Calu3 (cell line): Measurements from ENCODE around the gene MAP2K2. TPM values are rescaled to one million over a fixed set of nuclear protein-coding genes. Genes with fewer than 3 reads are reported as not detected.

Source experiments
- BruUV-seq: library from RNA; stranded (reverse); fragments of 400-500 nt; replicated peaks from 2 replicates; lab custom pipeline; 2021; lab: Mats Ljungman, UMichigan
- CTCF ChIA-PET: fragments of 300-600 bp; sonication (Branson Sonifier 250); formaldehyde crosslinking; loops from one replicate; lab custom pipeline; 2022; ENCODE audit warnings: antibody characterized with exemption; lab: Charles Lee
- DNase-seq: peaks from one replicate; pipeline ENCODE4 v3.0.0; 2022
- H3K27ac Mint-ChIP-seq: one replicate; pipeline ENCODE4 v1.8.0; 2022; ENCODE audit warnings: mixed read lengths; ENCODE audit not compliant: unreplicated experiment
- H3K27me3 Mint-ChIP-seq: one replicate; pipeline ENCODE4 v1.8.0; 2022; ENCODE audit warnings: mixed read lengths; ENCODE audit not compliant: unreplicated experiment
- H3K36me3 Mint-ChIP-seq: one replicate; pipeline ENCODE4 v1.8.0; 2022; ENCODE audit warnings: mild to moderate bottlenecking, moderate library complexity, mixed read lengths; ENCODE audit not compliant: insufficient read depth, unreplicated experiment
- H3K4me1 Mint-ChIP-seq: one replicate; pipeline ENCODE4 v1.8.0; 2022; ENCODE audit warnings: mild to moderate bottlenecking, low read depth, mixed read lengths; ENCODE audit not compliant: unreplicated experiment
- H3K4me3 Mint-ChIP-seq: one replicate; pipeline ENCODE4 v1.8.0; 2022; ENCODE audit warnings: mild to moderate bottlenecking, low read depth, moderate library complexity, mixed read lengths; ENCODE audit not compliant: unreplicated experiment
- H3K9me3 Mint-ChIP-seq: one replicate; pipeline ENCODE4 v1.8.0; 2022; ENCODE audit warnings: low read depth, mixed read lengths; ENCODE audit not compliant: unreplicated experiment
- intact Hi-C: fragments of 100-400 bp; cut with micrococcal nuclease; formaldehyde crosslinking; loops from one replicate; pipeline ENCODE4 v1.10.0; 2022; ENCODE audit not compliant: unreplicated experiment
- total RNA-seq: library from RNA; stranded (reverse); gene quantifications from 2 replicates; pipeline ENCODE4 v1.2.3, GENCODE V29; 2022
- TF ChIP-seq, protein P1 (sequence below): fragments of 200-600 bp; IDR thresholded peaks from one replicate; pipeline ENCODE4 v1.8.0; 2022; ENCODE audit warnings: antibody characterized with exemption; ENCODE audit not compliant: unreplicated experiment

MAP2K2 gene
- total RNA-seq, 1 experiment from 2014 or later, result 114 TPM

- BruUV-seq, result no TSS peak
- TF ChIP-seq, protein P1, sequence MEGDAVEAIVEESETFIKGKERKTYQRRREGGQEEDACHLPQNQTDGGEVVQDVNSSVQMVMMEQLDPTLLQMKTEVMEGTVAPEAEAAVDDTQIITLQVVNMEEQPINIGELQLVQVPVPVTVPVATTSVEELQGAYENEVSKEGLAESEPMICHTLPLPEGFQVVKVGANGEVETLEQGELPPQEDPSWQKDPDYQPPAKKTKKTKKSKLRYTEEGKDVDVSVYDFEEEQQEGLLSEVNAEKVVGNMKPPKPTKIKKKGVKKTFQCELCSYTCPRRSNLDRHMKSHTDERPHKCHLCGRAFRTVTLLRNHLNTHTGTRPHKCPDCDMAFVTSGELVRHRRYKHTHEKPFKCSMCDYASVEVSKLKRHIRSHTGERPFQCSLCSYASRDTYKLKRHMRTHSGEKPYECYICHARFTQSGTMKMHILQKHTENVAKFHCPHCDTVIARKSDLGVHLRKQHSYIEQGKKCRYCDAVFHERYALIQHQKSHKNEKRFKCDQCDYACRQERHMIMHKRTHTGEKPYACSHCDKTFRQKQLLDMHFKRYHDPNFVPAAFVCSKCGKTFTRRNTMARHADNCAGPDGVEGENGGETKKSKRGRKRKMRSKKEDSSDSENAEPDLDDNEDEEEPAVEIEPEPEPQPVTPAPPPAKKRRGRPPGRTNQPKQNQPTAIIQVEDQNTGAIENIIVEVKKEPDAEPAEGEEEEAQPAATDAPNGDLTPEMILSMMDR, result no peak
- Mint-ChIP-seq H3K4me1 (peaks cover 21% of the 10 kb centered on the region), H3K4me3 (peak overlapping the region; percentile 91), H3K27me3 (no peaks in the 10 kb centered on the region), H3K27ac (peak overlapping the region; percentile 92), H3K9me3 (no peaks in the 10 kb centered on the region), H3K36me3 (peaks cover 15% of the 10 kb centered on the region)
- CTCF ChIA-PET, result no interaction called here
- intact Hi-C loops, result no loop called here
- no peak for DNase-seq
Observed at GRCh38 chr19:4122480-4122879, 1.4 kb downstream of the MAP2K2 start.

DNA sequence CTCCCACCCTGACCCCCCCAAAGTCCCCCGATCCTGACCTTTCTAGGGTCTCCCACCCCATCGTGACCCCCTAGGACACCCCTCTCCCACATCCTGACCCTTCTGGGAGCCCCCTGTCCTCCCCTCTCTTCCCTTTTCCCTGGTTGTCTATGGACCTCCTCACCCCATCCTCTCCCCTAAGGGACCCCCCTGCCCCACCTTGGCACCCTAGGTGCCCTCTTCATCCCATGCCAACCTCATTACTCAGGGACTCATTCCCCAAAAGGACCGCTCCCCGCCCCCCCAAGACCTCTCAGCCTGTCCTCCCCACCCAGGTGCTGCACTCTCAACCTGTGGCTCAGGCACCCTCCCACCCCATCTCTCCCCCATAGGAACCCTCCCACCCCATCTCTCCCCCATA is 2.1 kb downstream of the MAP2K2 start:
- intact Hi-C loops, result no loop called here
- CTCF ChIA-PET, result no interaction called here
- H3K9me3 Mint-ChIP-seq, result no peaks in the 10 kb centered on the region
- DNase-seq, result no peak
- H3K36me3 Mint-ChIP-seq, result peaks cover 15% of the 10 kb centered on the region
- no peak overlapping the region for H3K27ac Mint-ChIP-seq
- H3K4me3 Mint-ChIP-seq, result no peak overlapping the region
- no peaks in the 10 kb centered on the region for H3K27me3 Mint-ChIP-seq
- BruUV-seq, result no TSS peak
- TF ChIP-seq, protein P1, result no peak
- H3K4me1 Mint-ChIP-seq, result peaks cover 21% of the 10 kb centered on the region

DNA sequence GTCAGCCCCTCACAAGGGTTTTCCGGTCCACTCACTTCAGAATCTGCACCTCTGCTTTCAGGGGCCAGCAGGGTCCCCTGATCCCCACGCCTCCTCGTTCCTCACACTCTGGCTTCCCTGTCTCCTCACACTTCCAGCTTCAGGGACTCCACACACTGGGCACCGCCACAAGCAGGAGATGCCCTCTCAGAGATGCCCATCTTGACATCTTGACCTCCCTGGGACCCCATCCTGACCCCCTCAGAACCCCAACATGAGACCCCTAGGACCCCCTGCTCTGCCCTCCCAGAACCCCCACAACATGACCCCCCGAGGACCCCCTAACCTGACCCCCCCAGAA is 2.7 kb downstream of the MAP2K2 start:
- CTCF ChIA-PET, result no interaction called here
- Mint-ChIP-seq H3K36me3 (peaks cover 15% of the 10 kb centered on the region), H3K4me1 (peaks cover 21% of the 10 kb centered on the region), H3K9me3 (no peaks in the 10 kb centered on the region), H3K4me3 (no peak overlapping the region), H3K27ac (no peak overlapping the region), H3K27me3 (no peaks in the 10 kb centered on the region)
- BruUV-seq, result no TSS peak
- DNase-seq, result no peak
- intact Hi-C loops, result no loop called here
- TF ChIP-seq, protein P1, result no peak

DNA sequence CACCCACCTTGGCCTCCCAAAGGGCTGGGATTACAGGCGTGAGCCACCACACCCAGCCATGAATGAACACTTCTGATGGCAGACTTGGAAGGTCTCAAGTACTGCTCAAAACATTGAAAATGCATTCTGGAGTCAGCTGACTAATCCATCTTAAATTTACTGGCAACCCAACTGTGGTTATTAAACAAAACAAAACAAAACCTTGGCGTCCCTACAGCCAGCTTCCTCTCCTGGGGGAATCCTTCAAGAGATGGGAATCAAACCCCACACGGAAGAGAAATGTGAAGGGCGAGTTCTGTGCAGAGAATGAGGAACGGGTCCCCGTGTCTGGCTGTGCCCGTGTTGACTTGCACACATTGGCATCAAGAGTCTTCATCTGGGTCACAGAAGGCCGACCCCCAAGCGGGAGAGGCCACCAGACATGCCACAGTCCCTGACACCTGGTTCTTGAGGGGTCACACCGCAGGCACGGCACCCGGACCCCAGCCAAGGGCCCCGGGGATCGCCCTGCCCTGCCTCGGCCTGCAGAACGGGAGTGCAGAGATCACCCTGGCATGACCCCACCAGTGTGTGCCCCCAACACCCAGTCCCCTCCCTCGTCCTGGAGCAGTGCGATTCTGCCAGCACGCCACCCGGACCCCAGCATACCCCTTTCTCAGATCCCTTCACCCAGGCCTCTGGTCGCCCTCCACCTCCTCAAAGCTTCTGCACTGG is 3.2 kb downstream of the MAP2K2 start:
- H3K9me3 Mint-ChIP-seq, result no peaks in the 10 kb centered on the region
- peaks cover 15% of the 10 kb centered on the region for H3K36me3 Mint-ChIP-seq
- CTCF ChIA-PET, result no interaction called here
- TF ChIP-seq, protein P1, result no peak
- no peak overlapping the region for H3K4me3 Mint-ChIP-seq
- H3K4me1 Mint-ChIP-seq, result peaks cover 21% of the 10 kb centered on the region
- no peak overlapping the region for H3K27ac Mint-ChIP-seq
- no peak for DNase-seq
- intact Hi-C loops, result no loop called here
- H3K27me3 Mint-ChIP-seq, result no peaks in the 10 kb centered on the region
- BruUV-seq, result no TSS peak
